ENCODE measurements around the gene SLC50A1.

SLC50A1 gene

GRCh38 chr1:155134880-155135414 is 705 bp upstream of the SLC50A1 start:
- peak; percentile 91 for DNase-seq (ENCODE audit: low read depth)
- no peak for TF ChIP-seq CTCF (conservative IDR thresholded peaks at IDR 0.05; ENCODE audit: low read depth, low read length)
- H3K4me3 ChIP-seq (ENCODE audit: low read length): peak overlapping the region; percentile 85

DNA sequence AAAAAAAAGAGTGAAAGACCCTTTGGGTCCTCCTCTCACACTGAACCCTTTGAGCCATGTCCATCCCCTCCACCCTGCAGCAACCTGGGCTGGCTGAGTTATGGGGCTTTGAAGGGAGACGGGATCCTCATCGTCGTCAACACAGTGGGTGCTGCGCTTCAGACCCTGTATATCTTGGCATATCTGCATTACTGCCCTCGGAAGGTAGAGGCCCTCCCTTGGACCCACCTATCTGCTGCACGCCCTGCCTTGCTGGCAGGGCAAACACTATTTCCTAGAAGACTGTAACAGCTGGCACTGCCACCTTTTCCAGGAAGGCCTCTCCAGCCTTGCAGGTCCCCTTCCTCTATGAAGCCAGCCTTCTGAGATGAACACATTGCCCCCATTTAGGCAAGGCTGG is 1.1 kb downstream of the SLC50A1 start:
- H3K4me3 ChIP-seq (ENCODE audit: low read length): peak overlapping the region; percentile 37
- TF ChIP-seq CTCF (conservative IDR thresholded peaks at IDR 0.05; ENCODE audit: low read depth, low read length): no peak
- DNase-seq (ENCODE audit: low read depth): no peak

- peak overlapping the region; percentile 37 for H3K4me3 ChIP-seq (ENCODE audit: low read length)
- no peak for DNase-seq (ENCODE audit: low read depth)
Observed at GRCh38 chr1:155137154-155137949, 1.7 kb downstream of the SLC50A1 start.

GRCh38 chr1:155139895-155140629 is 4.4 kb downstream of the SLC50A1 start, which contains the start of gene DPM3:
Gene DPM3 (minus strand): TSS chr1:155140531. CDS start chr1:155140240, 291 bp downstream.
- TF ChIP-seq CTCF (conservative IDR thresholded peaks at IDR 0.05; ENCODE audit: low read depth, low read length): no peak
- no peak for DNase-seq (ENCODE audit: low read depth)
- H3K4me3 ChIP-seq (ENCODE audit: low read length): peak within 1 kb of the TSS; percentile 96

More at GRCh38 chr1:155137154-155137949, 1.7 kb downstream of the SLC50A1 start:
- TF ChIP-seq CTCF (conservative IDR thresholded peaks at IDR 0.05; ENCODE audit: low read depth, low read length): no peak

DNA sequence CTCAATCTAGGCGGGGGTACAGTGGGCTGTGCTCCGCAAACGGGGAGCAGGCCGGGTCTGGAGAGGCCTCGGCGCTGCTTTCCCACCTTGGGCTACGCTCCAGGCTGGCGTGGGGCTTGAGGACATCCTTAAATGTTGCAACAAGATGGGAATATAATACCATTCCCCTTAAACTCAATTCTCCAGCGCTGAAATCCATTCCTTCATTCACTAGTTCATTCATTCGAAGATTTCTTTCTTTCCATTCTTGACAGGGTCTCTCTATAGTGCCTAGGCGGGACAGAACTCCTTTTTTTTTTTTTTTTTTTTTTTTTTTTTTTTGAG is 4.9 kb downstream of the SLC50A1 start:
- no peak for DNase-seq (ENCODE audit: low read depth)
- peak overlapping the region; percentile 96 for H3K4me3 ChIP-seq (ENCODE audit: low read length)
- no peak for TF ChIP-seq CTCF (conservative IDR thresholded peaks at IDR 0.05; ENCODE audit: low read depth, low read length)

GRCh38 chr1:155141749-155142148 is 6.1 kb downstream of the SLC50A1 start:
- no peak for DNase-seq (ENCODE audit: low read depth)
- H3K4me3 ChIP-seq (ENCODE audit: low read length): no peak overlapping the region
- TF ChIP-seq CTCF (conservative IDR thresholded peaks at IDR 0.05; ENCODE audit: low read depth, low read length): no peak

Measured in retinal pigment epithelial cell (primary cell).